Naive thymus-derived CD8-positive, alpha-beta T cell (primary cell): ENCODE data around the gene KIAA1755. TPM values are rescaled to one million over a fixed set of nuclear protein-coding genes. Genes with fewer than 3 reads are reported as not detected.

Experiments
- ATAC-seq, 2 donors: fragments of 150-1000 bp; cut with Tn5 transposase in 1 of 2; sonication (Bioruptor Pico), chemical (Tn5 transposase) in 1 of 2; 1 replicate in 1 of 2; 2 replicates in 1 of 2; pipeline ENCODE4 v1.10.0; 2021; ENCODE audit warnings: mild to moderate bottlenecking in 2 of 2, moderate library complexity in 2 of 2
- POLR2A ChIA-PET: fragments of 350-600 bp; sonication (Branson Sonifier 250); formaldehyde crosslinking; loops from one replicate; lab custom pipeline; 2021; ENCODE audit warnings: antibody characterized with exemption; lab: Charles Lee
- DNase-seq, 10 donors: peaks; one replicate each; pipeline versions ENCODE4 v3.0.0 to v3.0.0-alpha.2; 2020 to 2022
- H3K27ac Mint-ChIP-seq, 10 donors: one replicate each; pipeline ENCODE4 v1.8.0; 2020 to 2022; ENCODE audit warnings: mild to moderate bottlenecking in 10 of 10, mixed read lengths in 10 of 10, moderate library complexity in 4 of 10, inconsistent platforms in 1 of 10
- H3K27me3 Mint-ChIP-seq, 5 donors: one replicate each; pipeline ENCODE4 v1.8.0; 2021 to 2022; ENCODE audit warnings: mixed read lengths in 5 of 5
- H3K36me3 Mint-ChIP-seq, 3 donors: one replicate each; pipeline ENCODE4 v1.8.0; 2020 to 2022; ENCODE audit warnings: mixed read lengths in 3 of 3, mild to moderate bottlenecking in 2 of 3, inconsistent platforms in 1 of 3
- H3K4me1 Mint-ChIP-seq, 4 donors: one replicate each; pipeline ENCODE4 v1.8.0; 2021 to 2022; ENCODE audit warnings: mixed read lengths in 4 of 4
- H3K4me3 Mint-ChIP-seq, 10 donors: one replicate each; pipeline ENCODE4 v1.8.0; 2020 to 2022; ENCODE audit warnings: mild to moderate bottlenecking in 10 of 10, mixed read lengths in 10 of 10, moderate library complexity in 6 of 10, inconsistent platforms in 1 of 10
- H3K9me3 Mint-ChIP-seq, 9 donors: one replicate each; pipeline ENCODE4 v1.8.0; 2020 to 2022; ENCODE audit warnings: mixed read lengths in 9 of 9, mild to moderate bottlenecking in 3 of 9, inconsistent platforms in 1 of 9, moderate library complexity in 1 of 9
- polyA plus RNA-seq, 3 donors: library from polyadenylated mRNA; unstranded; fragments of 300-500 nt; fragmentation: Illumina TruSeq; gene quantifications; one replicate each; pipeline ENCODE4 v1.2.3, GENCODE V29; 2021
- total RNA-seq, 8 experiments: library from RNA in 2 of 8; stranded (reverse) in 2 of 8; gene quantifications; one replicate each; pipeline ENCODE4 v1.2.3 and lab custom pipeline; 2021 to 2026

The KIAA1755 gene
- total and polyA plus RNA-seq, 5 experiments from 2014 or later = not detected

DNA sequence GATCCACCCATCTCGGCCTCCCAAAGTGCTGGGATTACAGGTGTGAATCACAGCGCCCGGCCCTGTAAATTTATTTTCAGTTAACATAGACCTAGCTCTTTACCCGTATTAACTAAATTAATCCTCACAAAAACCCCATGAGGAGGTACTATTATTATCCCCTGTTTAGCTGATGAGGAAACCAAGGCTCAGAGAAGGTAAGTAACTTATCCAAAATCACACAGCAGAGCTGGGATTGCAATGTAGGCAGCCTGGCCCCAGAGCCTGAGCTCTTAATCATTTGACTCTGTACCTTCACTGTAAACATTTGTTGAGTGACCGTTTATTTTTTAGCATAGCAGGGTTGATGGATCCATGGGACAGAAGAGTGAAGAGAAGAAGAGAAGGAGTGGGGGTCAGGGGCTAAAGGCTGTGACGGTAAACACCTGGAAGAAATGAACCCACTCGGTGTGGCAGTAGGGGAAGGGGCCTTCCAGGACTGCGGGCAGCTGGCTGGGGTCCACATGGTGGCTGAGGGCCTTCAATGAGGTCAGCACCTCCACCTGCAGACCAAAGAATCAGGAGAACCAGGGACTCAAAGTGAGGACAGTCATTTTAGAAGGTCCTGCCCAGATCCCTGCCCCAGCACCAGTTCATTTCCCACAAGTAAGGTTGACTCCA is 35.2 kb downstream of the KIAA1755 start:
- POLR2A ChIA-PET = no interaction called here
- Mint-ChIP-seq H3K27me3 (peaks cover 2 to 21% (median 9%) of the 10 kb centered on the region in 5 donors), H3K4me1 (peaks cover 3 to 6% (median 6%) of the 10 kb centered on the region in 4 donors), H3K4me3 (peak overlapping the region in 1 of 10 donors; percentile 41), H3K27ac (no peak overlapping the region), H3K36me3 (no peaks in the 10 kb centered on the region), H3K9me3 (no peaks in the 10 kb centered on the region)
- ATAC-seq (no peak), DNase-seq (no peak)

DNA sequence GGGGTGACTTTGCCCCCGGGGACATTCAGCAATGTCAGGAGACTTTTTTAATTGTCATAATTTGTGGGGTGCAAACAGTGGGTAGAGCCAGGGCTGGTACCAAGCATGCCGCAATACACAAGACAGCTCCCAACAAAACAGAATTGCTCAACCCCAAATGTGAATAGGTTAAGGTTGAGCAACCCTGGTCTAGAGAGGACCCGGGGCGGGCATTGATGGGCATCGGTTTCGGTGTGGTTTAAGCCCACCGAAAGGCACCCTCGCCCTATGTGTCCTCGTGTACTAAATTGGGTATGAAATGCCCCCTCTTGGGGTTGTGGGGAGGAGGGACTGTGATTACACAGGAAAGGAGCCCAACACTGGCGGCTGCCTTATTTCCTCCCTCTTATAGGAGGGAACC is 36.0 kb downstream of the KIAA1755 start:
- POLR2A ChIA-PET = no interaction called here
- H3K27ac Mint-ChIP-seq = no peak overlapping the region
- H3K4me1 Mint-ChIP-seq = peaks cover 3 to 6% (median 6%) of the 10 kb centered on the region in 4 donors
- ATAC-seq = no peak
- peaks cover 2 to 16% (median 6%) of the 10 kb centered on the region in 5 donors for H3K27me3 Mint-ChIP-seq
- no peaks in the 10 kb centered on the region for H3K36me3 Mint-ChIP-seq
- H3K9me3 Mint-ChIP-seq = no peaks in the 10 kb centered on the region
- DNase-seq = no peak
- H3K4me3 Mint-ChIP-seq = no peak overlapping the region

DNA sequence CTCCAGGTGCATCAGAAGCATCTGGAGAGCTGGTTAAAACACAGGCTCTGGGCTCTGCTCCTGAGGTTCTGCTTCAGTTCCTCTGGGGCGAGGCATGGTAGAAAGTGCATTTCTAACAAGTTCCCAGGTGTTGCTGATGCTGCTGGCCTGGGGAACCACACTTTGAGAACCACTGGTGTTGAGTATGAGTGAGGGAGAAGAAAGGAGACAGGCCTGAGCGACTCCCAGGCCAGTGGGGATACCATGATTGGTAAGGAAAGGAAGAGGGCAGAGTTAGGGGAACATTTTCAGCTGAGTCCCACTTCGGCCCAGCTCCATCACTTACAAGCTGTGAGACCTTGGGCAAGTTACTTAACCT is 36.8 kb downstream of the KIAA1755 start:
- POLR2A ChIA-PET = no interaction called here
- DNase-seq (no peak), ATAC-seq (no peak)
- H3K27me3 Mint-ChIP-seq = peaks cover 1 to 14% (median 3%) of the 10 kb centered on the region in 5 donors
- no peaks in the 10 kb centered on the region for H3K9me3 Mint-ChIP-seq
- H3K4me1 Mint-ChIP-seq = peaks cover 3 to 6% (median 6%) of the 10 kb centered on the region in 4 donors
- no peak overlapping the region for H3K27ac Mint-ChIP-seq
- H3K4me3 Mint-ChIP-seq = no peak overlapping the region
- no peaks in the 10 kb centered on the region for H3K36me3 Mint-ChIP-seq

DNA sequence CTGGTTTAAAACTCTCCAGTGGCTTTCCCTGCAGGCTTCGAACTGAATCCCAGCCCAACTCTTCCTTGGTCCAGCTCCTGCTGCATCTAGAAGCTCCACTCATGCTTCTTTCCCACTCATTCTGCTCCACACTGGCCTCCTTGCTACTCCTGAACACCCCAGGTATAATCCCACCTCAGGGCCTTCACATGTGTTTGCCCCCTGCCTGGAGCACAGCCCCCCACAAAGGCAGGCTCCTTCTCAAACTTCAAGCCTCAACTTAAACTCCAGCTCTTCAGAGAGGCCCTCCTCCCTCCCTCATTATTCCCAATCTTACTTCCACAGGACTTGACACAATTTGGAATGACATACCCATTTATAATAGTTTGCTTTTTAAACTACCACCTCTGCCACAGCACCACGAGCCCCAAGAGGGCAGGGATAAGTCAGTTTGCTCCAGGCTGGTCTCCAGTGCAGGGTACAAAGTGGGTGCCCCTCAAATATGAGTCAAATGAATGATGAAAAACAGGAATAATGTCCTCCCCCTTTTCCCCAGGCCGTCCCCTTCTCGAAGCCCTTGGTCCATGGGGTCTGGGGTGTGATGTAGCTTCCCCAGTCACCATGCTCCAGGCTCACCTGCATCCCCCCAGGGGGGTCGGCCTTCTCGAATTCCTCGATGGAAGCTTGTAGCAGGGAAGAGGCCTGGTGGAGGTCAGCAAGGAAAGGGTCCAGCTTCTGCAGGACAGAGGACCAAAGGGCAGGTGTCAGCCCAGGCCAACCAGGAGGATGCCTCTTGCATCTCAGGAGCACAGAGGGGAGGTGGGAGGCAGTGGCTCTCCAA is 37.4 kb downstream of the KIAA1755 start:
- H3K27ac Mint-ChIP-seq = peak overlapping the region in 1 of 10 donors; percentile 67
- DNase-seq (no peak), ATAC-seq (no peak)
- peaks cover 1 to 14% (median 3%) of the 10 kb centered on the region in 5 donors for H3K27me3 Mint-ChIP-seq
- no peaks in the 10 kb centered on the region for H3K9me3 Mint-ChIP-seq
- no peak overlapping the region for H3K4me3 Mint-ChIP-seq
- peaks cover 3 to 6% (median 6%) of the 10 kb centered on the region in 4 donors for H3K4me1 Mint-ChIP-seq
- POLR2A ChIA-PET = no interaction called here
- H3K36me3 Mint-ChIP-seq = no peaks in the 10 kb centered on the region

DNA sequence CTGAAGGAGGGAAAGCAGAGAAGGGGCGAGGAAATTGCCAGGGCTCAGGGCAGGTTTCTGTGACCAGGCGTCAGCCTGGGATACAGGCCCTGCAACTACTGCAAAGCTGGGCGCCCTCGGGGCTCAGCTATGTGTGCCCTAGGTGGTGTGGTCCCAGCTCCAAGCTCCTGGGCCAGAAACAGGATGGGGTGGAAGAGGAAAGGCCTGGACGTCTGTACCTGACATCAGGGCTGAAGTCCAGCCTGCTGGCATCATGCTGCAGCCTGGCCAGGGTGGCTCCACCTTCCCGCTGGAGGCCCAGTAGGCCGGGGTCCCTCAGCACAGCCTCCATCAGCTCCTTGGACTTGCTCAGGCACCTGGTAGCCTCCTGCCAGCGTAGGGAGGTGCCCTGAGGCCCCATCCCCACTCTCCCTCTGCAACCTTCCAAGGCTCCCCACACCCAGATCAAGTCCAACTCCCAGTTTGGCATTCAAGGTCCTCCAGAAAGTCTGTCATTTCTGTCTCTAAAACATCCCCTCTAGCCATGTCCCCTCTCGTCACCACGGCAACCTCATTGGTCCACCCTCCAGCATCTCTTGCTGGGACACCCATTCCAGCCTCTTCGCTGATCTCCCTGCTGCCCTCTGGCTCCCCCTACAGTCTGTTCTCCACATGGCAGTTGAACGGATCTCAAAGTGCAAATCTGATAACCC is 38.2 kb downstream of the KIAA1755 start:
- Mint-ChIP-seq H3K4me1 (peaks cover 3 to 6% (median 6%) of the 10 kb centered on the region in 4 donors), H3K4me3 (no peak overlapping the region), H3K27me3 (peaks cover 0 to 14% (median 3%) of the 10 kb centered on the region in 5 donors), H3K27ac (peak overlapping the region in 2 of 10 donors; percentile 67 to 71), H3K9me3 (no peaks in the 10 kb centered on the region), H3K36me3 (no peaks in the 10 kb centered on the region)
- peak in 8 of 10 donors; percentile 14 to 63 (median 24) for DNase-seq
- no peak for ATAC-seq
- POLR2A ChIA-PET = no interaction called here

DNA sequence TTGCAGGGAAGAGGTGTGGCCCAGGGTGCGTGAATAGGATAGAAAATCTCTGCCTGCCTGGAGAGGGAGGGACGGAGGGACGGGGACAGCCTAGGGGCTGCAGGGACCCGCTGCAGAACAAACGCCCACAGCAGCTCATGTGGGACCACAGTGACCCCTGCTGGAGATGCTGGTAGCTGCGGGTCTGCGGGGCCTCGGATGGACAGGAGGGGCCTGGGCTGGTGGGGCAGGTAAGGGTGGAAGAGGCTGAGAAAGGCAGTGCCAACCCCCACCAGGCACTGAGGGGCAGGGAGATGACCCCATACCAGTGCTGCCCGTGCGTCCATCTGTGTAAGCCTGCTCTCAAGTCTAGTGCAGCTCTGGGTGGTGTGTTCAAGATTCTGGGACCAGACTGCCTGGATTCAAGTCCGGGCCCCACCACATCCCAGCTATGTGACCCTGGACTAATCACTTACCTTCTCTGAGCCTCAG is 39.4 kb downstream of the KIAA1755 start:
- Mint-ChIP-seq H3K36me3 (no peaks in the 10 kb centered on the region), H3K4me3 (peak overlapping the region in 2 of 10 donors; percentile 19 to 32), H3K9me3 (no peaks in the 10 kb centered on the region), H3K4me1 (peaks cover 3 to 6% (median 6%) of the 10 kb centered on the region in 4 donors), H3K27me3 (peaks cover 0 to 14% (median 2%) of the 10 kb centered on the region in 5 donors), H3K27ac (no peak overlapping the region)
- ATAC-seq (peak; percentile 72), DNase-seq (peak; percentile 18 to 75 (median 54))
- POLR2A ChIA-PET = no interaction called here

DNA sequence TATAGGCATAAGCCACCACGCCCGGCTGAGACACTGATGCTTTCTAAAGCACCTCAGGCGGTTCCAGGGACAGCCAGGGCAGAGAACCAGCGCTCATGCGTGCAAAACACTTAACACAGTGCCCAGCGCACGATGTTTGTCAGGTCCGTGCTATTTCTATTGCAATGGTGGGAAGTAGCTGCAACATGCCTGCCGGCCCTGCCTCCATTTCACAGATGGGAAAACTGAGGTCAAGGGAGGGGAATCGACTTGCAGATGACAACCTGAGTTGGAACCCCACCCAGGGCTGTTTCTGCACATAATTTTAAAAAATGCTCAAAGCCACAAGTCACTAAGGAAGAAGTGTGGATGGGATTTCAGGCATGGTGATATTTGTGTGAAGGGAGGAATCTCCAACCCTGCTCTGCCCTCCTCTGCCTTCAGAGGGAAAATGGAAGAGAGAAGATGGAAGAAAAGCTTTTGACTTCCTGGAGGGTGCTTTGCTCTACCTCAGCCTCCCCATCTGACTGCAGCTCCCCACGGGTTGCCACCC is 39.9 kb downstream of the KIAA1755 start:
- H3K27me3 Mint-ChIP-seq = peaks cover 0 to 14% (median 2%) of the 10 kb centered on the region in 5 donors
- DNase-seq (peak in 1 of 10 donors; percentile 31), ATAC-seq (no peak)
- H3K4me1 Mint-ChIP-seq = peaks cover 3 to 6% (median 6%) of the 10 kb centered on the region in 4 donors
- H3K36me3 Mint-ChIP-seq = no peaks in the 10 kb centered on the region
- peak overlapping the region in 2 of 10 donors; percentile 19 to 32 for H3K4me3 Mint-ChIP-seq
- POLR2A ChIA-PET = no interaction called here
- no peaks in the 10 kb centered on the region for H3K9me3 Mint-ChIP-seq
- H3K27ac Mint-ChIP-seq = no peak overlapping the region

DNA sequence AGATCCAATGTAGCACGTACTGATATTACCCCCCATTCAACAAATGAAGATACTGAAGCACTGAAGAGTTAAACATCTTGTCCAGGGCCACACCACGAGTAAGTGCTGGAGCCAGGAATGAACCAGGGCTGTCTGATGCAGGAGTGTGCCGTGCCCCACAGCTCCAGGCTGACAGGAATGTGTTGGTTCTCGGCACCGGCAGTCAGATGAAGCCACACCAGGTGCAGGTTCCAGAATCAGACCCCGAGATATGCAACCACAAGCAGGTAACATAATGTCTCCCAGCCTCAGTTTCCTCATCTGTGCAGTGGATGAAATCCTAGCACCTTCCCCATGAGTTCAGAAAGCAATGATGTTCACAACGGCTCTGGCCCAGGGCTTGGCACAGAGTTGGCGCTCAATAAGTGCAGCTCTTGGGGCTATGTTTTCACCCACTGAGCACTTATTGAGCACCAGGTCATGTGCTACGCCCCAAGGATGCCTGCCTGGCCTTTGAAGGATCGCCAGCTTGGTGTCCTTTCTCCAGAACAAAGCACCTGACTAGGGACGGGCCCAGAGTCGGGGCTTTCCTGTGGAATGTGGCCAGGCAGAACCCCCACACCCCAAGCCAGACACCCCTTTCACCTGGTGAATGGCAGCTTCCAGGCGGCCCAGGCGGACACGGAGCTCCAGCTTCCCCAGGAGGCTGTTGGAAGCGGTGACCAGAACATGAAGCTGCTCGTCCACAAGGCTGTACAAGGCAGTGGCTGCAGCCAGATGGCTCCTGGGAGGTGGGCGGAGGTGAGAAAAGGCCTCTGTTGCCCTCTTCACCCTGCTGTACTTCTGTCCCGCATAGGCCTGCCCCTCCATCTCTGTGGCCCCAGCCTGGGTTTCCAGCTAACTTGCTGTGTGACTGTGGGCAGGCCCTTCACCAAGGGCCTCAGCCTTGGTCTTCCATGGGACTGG is 41.3 kb downstream of the KIAA1755 start:
- Mint-ChIP-seq H3K4me1 (peaks cover 3 to 6% (median 5%) of the 10 kb centered on the region in 4 donors), H3K27me3 (peaks cover 0 to 13% (median 2%) of the 10 kb centered on the region in 5 donors), H3K9me3 (no peaks in the 10 kb centered on the region), H3K36me3 (no peaks in the 10 kb centered on the region), H3K4me3 (no peak overlapping the region), H3K27ac (no peak overlapping the region)
- POLR2A ChIA-PET = no interaction called here
- DNase-seq (peak in 1 of 10 donors; percentile 60), ATAC-seq (no peak)

DNA sequence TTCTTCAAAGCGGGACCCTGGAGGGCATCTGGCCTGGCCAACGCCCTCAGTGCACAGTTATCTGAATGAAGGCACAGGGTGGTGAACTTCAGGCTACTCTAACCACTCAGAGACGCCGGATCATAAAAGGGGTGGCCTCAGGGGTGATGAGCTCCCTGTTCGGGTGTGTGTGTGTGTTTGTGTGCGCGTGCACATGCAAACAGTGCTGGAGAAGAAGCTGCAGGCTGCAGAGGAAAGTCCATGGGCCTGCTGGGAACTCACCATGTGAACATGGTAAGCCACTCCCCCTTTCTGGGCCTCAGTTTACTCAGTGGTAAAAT is 42.0 kb downstream of the KIAA1755 start:
- Mint-ChIP-seq H3K36me3 (no peaks in the 10 kb centered on the region), H3K4me3 (no peak overlapping the region), H3K27ac (no peak overlapping the region), H3K27me3 (peaks cover 0 to 19% (median 2%) of the 10 kb centered on the region in 5 donors), H3K4me1 (peaks cover 2 to 6% (median 4%) of the 10 kb centered on the region in 4 donors), H3K9me3 (no peaks in the 10 kb centered on the region)
- ATAC-seq = no peak
- POLR2A ChIA-PET = no interaction called here
- DNase-seq = peak in 1 of 10 donors; percentile 34

DNA sequence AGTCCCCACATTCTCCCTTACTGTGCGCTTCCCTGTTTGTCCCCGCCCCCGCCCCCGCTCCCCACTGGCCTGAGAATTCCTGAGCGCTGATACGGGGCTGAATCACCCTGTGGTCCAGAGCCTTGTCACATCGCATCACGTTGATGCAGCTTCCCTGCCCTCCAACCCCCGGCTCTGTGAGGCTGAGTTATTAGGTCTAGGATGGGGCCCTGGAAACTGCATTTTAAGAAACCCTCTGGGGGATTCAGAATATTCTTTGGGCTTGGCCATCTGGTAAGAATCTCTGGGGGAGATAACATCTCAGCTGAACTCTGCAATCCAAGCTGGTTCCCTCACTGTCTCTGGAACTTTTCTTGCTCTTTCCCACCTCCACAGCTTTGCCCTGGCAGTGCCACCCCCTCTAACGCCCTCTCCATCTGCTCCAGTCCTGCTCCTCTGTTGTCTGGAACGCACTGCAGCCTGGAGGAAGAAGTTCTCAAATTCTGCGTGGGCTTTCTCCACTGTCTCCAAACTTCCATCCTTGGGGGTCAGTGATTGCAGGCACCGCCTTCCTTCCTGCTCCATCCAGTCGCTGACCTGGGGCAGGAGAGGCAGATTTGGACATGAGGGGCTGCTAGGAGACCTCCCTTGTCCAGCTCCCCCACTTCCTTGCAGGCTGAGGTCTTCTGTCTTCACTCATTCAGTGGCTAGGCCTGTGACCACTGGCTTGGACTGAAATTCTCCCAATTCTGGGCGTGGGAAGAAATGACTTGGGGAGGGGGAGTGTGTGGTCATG is 42.6 kb downstream of the KIAA1755 start:
- POLR2A ChIA-PET = no interaction called here
- DNase-seq (peak in 1 of 10 donors; percentile 36), ATAC-seq (no peak)
- Mint-ChIP-seq H3K27me3 (peaks cover 0 to 19% (median 2%) of the 10 kb centered on the region in 5 donors), H3K4me1 (peaks cover 2 to 6% (median 4%) of the 10 kb centered on the region in 4 donors), H3K27ac (peak overlapping the region in 1 of 10 donors; percentile 83), H3K9me3 (no peaks in the 10 kb centered on the region), H3K4me3 (no peak overlapping the region), H3K36me3 (no peaks in the 10 kb centered on the region)
